GM19023 (cell line): Measurements from ENCODE around the gene JPH2.
"Not testable (repeated sequence)": the region's sequence is repeated elsewhere in the genome, so short reads cannot be mapped to it uniquely, and the experiment has no call there.

ENCODE experiments used
- ATAC-seq: cut with Tn5 transposase; IDR thresholded peaks from one replicate; pipeline ENCODE4 v1.9.1; 2021; ENCODE audit warnings: mild to moderate bottlenecking, moderate library complexity; ENCODE audit not compliant: unreplicated experiment

JPH2 gene

DNA sequence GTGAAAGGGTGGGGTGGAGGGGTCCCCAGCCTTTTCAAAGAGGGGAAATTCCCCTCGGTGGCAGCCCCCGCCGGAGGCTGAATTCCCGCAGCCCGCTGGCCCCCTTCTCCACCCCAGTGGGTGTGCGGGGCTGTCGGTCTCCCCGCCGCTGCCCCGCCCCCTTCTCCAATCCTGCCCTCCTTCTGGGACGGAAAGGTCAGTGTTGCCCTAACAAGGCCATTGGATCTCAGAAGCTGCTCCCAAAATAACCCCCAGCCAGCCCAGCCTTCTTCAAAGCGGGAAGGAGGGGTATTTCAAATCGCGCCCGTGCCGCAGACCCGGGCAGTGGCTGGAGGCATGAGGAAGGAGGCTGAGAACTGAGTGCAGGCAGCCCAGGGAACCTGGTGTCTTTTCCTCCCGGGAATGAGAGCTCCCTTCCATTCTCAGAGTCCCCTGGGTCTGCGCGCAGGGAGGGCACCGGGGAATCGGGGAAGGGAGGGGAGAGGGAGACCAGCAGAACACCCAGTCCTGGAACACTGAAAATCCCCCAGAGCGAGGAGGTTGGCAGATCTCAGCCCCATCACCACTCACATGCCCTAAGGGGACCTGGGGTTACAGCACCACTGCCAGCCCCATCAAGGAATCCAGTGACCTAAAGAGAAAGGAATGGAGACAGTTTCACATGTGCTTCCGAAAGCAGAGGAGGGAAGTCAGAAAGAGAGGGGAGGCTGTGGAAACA is at the start of gene JPH2:
TSS of gene JPH2 (minus strand) at position 135 of the 718 bp plus-strand sequence. CDS start 483 bp downstream, outside the sequence.
- no peak for ATAC-seq

DNA sequence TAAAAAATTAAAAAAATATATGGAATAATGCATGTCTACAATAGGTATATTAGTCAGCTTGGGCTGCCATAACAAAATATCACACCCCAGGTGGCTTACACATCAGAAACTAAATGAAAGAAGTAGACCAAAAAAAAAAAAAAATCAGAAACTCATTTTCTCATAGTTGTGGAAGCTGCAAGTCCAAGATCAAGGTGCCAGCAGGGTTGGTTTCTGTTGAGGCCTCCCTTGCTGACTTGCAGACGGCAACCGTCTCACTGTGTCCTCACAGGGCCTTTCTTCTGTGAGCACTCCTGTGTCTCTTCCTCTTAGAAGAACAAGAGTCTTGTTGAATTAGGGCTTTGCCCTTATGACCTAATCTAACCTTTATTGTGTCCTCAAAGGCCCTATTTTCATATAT is 48.7 kb upstream of the JPH2 start:
- no peak for ATAC-seq

DNA sequence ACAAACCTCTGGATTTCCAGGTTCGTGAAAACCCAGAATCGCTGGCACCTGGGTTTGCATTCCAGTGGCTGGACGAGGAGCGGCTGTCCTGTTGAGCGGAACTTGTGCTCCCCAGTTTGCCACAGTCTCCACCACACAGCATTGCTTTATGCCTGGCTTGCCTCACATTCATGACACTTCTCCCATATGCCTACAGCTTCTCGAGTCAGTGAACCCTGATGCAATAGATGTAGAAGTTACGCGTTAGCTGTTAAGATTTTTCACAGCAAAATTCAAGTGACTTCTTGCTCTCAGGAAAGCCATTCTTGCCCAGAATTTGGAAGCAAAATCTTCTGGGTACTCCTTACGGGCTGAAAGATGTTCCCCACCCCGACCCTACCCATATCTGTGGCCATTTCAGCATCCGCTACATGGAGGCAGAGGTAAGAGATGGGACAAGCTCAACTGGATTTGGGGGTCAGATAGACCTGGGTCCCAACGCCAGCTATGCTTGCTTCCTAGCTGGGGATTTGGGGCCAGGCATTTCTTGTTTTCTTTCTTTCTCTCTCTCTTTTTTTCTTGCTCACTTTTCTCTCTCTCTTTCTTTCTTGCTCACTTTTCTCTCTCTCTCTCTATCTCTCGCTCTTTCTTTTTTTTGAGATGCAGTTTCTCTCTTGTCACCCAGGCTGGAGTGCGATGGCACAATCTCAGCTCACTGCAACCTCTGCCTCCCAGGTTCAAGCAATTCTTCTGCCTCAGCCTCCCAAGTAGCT is 47.8 kb upstream of the JPH2 start:
- no peak for ATAC-seq

DNA sequence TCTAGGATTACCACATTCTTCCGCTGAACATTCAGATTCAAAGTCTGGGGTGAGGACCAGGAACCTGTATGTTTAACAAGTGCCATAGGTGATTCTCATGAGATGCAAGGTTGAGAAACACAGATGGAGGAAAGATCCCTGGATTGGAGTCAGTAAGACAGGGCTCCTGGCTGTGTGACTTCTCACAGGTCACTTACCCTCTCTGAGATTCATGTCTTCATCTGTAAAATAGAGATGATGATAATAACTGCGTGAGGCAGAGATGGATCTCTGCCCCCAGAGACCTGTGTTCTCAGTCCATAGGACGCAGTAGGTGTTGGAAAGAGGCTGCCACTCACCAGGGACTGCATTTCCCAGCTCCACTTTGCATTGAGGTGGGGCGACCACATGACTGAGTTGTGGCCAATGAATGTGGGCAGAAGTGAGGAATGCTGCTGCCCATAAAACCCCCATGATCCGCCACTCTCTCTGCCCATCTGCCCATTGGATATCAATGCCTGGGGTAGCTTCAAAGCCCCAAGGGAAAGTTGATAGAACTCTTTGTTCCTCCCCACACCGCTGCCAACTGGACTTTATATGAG is 46.5 kb upstream of the JPH2 start:
- ATAC-seq = no peak

DNA sequence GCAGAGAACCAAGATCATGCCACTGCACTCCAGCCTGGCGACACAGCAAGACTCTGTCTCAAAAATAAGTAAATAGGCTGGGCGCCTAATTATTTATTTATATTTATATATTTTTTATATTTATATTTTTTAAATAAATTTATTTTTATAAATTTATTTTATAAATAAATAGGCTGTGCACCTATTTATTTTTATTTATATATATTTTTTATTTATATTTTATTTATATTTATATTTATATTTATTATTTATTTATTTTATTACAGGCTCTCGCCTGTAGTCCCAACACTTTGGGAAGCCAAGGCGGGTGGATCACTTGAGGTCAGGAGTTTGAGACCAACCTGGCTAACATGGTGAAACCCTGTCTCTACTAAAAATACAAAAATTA is 45.5 kb upstream of the JPH2 start:
- not testable (repeated sequence) for ATAC-seq

DNA sequence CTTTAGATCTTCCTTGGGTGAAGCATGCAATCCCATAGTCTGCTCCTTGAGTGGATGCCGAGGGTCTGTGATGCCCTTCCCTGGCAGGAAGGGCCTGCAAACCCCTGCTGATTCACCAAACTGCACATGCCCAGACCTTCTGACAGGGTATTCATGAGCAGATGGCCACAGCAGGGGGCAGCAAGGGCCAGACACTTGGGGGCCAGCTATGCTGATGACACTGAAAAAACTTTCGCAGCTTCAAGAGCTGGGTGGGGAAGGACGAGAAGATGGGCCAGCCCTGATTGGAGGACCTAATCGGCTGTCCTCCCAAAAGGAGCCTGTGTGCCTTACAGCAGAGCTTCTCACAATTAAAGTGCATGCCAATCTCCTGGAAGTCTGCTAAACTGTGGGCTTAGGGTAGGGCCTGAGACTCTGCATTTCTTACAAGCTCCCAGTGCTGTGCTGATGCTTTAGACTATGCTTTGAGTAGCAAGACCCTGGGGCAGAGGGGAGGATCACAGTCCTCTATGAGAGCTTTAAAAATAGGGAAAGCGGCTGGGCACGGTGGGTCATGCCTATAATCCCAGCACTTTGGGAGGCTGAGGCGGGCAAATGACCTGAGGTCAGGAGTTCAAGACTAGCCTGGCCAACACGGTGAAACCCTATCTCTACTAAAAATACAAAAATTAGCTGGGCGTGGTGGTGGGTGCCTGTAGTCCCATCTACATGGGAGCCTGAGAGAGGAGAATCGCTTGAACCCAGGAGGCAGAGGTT is 44.9 kb upstream of the JPH2 start:
- no peak for ATAC-seq

DNA sequence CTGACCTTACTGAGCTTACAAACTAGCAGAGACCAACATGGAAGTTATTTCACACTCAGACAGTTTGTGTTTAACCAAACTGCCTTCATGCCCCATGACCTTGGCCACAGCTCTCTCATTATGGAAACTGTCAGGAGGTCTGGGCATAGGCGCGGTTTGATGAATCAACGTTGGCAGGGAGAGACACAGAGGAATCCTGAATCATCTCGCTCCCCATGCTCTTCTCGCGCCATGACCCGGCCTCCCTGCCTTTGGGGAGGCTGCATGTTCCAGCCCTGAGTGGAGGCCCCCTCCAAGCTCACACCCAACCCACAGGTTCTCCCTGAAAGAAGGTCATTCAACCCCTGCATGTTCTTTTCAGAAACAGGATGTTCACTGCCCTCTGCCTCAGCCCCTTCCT is 44.2 kb upstream of the JPH2 start:
- ATAC-seq = no peak

DNA sequence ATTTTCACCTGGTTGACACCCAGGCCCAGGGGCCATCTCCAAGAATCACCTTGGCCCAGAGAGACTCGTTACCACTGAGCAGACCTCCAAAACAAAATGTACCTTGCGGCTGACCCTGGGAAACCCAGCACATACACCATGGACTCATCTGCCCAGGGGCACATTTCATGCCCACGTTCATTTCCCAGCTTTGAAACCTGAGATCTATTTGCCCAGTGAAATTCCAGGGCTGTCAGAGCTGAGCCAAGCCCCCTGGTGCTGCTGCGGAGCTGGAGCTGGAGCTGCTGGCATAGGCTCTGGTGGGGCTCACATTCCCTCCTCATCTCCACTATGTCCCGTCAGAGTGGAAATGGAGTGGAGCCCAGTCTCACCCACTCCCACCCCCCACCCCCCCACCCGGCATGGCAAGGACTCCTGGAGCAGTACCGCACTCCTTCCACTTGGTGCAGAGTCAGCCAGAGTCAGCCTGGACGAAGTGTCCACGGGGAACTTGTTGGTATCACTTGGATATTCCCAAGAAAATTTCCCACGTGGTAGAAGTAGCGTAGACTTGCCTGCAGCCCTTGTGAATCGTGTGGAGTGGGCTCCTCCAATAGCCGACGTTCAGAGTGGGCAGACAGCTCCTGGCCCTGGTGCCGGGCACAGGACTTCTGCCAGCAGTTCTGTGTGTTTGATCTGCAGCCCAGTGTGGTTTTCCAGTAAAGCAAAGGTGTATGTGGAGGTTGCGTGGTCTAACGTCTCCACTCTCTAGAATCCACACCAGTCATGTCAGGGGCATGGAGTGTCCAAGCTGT is 41.7 kb upstream of the JPH2 start:
- no peak for ATAC-seq

DNA sequence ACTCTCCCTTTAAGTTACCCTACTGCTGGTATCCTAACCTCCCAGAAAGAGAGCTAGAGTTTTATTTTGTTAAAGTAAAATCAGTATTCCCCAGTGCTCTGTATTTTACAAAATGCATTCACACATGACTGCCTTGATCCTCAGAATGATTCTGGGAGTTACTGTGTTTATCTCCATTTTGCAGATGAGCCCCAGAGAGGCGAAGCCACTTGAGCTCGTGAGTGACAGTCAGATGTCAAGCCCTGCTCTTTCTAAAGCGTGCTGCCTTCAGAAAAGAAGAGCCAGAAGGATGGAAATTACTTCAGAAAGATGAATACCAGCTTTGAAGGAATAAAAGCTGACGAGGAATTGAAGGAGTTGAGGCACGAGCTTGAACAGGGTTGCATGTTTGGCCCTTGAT is 37.6 kb upstream of the JPH2 start:
- no peak for ATAC-seq

DNA sequence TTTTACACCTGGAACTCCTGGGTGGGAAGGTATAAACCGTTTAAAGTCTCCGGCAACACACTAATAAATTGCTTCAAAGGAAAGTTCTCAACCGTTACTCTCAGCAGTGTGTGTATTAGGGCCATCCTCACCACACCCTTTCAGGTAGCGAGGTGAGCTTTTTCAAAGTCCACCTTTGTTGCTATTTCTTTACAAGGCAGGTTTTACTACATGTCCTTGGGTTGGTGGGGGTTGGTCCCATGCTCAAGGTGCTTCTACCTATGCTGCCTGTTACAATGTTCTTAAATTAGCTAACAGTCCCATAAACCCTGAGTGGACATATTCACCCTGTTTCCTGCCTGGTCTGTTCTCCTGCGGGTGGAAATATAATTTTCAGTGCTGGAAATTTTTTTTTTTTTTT is 36.7 kb upstream of the JPH2 start:
- no peak for ATAC-seq

DNA sequence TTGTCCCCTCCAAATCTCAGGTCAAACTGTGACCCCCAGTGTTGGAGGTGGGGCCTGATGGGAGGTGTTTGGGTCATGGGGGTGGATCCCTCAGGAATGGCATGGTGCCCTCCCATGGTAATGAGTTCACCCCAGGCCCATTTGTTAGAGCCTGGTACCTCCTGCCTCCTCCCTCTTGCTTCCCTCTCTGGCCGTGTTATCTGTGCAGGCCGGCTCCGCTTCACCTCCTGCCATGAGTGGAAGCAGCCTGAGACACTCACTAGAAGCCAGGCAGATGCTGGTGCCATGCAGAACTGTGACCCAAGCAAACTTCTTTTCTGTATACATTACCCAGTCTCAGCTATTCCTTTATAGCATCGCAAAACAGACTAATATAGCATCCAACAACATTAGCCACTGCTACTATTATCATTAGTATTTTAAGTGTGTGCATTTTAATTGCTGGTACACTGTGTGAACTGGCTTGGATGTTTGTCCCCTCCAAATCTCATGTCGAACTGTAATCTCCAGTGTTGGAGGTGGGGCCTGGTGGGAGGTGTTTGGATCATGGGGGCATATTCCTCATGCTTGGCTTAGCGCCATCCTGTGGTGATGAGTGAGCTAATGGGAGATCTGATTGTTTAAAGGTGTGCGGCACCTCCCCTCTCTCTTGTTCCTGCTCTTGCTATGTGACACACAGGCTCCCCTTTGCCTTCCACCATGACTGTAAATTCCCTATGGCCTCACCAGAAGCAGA is 35.8 kb upstream of the JPH2 start:
- ATAC-seq = no peak

DNA sequence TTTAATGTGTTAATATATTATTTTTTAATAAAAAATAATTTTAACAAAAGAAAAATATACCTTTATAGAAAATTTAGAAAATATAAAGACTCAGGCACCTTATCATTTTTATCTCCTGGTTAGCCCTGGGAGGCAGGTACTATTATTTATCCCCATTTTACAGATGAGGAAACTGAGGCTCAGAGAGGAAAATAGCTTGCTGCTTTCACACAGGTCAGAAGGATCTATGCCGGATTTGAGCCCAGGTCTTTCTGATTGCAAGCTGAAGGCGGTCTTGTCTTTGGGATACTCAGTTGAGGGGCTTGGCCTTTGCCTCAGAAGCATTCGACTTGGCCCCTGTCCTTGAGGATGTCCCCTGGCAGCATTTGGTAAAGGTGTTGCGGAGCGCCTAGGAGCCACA is 35.0 kb upstream of the JPH2 start:
- ATAC-seq = no peak

DNA sequence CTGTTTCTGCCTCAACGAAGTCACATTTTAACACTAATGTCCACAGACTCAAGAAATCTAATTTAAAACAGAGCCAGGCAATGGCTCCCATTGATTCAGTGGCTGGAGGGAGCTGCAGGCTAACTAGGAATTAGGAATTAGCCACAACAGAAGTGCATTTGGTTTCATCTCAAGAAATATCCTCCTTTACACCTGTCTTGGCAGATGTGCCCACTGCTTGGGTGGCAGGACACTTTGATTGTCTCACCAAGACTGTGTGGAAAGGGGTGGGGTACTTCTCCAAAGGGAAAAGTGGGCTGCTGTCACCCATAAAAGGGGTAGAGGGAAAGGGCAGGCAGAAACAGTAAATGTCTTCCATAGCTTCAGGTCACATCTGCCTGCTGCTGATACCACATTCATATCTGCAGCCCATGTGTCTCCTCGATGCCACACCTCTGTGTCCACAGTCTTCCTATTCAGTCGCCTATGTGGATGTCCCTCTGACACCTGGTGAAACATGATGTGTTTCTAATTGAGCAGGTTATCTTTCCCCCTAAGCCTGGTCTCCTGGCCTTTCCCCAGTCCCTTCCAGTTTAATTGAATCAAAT is 34.5 kb upstream of the JPH2 start:
- ATAC-seq = no peak

DNA sequence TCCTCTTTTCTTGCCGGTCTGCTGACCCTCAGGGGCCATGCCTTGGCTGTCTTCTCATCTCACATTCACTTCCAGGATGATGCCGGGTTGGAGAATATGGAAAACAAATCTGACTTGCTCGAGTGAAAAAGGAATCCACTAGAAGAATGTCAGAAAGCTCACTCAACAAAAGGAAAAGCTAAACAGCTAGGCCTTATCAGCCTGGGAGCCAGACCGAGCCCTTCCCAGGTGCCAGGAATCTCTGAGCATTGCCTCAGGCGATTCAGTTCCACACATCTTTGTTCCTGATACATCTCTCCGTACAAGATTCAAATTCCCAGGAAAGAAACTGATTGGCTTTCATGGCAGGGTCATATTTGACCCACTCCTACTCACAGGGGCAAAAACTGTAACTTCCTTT is 32.8 kb upstream of the JPH2 start:
- no peak for ATAC-seq

DNA sequence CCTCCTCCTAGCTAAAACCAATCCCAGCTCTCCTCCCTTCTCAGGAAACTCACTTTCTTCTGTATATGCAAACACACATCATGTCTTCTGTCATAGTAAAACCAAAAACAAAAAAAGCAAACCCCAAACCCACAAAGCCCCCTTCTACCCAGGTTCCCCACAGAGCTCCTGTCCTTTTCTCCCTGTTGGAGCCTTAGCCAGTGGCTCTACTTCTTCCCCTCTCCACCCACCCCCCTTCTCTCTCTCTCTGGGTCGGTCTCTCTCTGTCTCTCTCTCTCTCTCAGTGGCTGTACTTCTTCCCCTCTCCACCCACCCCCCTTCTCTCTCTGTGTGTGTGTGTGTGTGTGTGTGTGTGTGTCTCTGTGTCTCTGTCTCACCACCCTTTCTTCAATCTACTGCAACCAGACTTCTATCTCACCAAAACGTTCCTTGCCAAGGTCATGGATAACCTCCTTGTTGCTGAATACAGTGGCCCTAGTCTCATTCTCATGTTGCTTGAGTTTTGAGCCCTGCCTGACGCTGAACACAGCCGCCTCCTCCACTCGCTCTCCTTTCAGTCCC is 32.3 kb upstream of the JPH2 start:
- ATAC-seq = no peak

DNA sequence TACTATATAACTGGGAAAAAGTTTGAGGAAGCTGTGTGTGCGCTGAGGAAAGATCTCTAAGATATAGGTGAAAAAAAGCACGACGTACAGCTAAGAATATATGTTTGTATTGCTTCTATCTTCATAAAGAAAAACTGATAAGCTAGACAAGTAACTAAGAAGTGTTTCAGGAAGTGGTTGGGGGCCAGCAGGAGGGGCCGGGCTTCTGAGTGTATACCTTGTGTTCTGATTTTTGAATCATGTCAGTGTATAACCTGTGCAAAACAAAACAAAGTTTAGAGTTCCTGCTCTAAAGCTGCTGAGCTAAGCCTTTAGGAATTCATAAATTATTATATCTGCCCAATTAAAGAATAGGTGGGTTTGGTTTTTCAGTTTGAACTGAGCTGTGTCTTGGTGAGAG is 31.5 kb upstream of the JPH2 start:
- ATAC-seq = no peak

DNA sequence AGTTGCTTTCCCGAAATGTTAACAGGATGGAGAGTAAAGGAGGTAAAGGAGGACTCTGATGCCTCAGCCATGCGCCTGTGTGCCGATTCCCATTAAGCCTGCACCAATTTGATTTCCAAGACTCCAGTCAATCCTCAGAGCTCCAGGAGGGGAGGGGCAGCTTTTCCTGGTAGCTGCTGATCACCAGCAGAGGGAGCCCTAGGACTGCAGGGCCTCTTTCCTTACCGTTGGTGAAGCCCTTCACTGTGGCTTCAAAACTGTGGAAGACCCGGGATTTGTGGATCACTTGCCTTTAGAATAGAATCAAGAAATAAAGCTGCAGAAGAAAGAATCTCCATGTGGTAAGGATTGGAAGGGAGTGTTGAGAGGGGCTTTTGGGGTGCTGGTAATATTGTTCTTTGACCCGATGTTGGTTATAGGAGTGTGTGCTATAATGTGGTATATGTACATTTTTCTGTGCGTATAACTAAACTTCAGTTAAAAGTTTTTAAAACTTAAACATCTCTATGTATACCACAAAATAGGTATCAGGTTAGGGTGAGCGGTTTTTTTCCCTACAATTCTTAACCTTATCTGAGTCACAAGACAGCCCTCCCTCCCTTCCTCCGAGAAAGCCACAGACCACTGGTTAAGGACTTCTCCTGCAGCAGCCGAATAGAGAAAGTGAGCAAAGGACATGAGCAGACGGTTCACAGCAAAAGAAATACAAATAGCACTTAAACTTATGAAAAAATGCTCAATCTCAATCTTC is 30.5 kb upstream of the JPH2 start:
- ATAC-seq = no peak

DNA sequence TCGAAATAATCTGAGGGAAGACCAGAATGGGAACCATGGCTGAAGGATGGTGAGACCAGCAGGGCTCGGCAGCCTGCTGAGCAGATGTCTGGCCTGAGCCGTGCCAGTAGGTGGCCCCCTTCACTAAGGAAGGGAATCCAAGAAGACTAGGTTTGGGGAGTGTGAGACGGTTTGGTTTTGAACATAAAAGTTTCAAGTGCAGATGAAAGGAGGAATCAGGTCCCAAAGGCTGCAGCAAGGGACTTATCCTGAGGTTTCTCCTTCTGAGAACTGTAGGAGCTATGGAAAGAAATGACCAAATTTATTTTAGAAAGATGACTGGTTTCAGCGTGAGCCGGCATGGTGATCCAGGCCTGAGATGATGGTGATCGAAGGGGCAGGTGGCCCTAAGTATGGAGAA is 28.1 kb upstream of the JPH2 start:
- no peak for ATAC-seq

DNA sequence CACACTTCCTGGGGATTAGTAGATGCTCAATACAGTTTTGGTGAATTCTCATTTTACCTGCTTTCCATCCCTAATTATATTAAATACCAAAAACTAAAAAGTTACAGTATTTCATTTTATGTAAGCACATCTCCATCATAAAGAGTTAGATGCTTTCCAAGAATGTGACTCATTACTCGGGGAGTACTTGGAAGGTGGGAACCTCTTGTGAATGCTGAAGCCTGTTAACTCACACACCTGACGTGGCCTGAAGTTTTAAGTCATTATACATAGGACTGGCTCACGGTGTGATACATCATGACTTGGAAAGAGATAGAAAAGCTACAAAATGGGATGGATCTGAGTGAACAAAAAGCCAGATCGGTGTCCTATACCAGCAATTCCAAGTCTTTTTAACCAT is 25.8 kb upstream of the JPH2 start:
- ATAC-seq = no peak
